Urinary bladder (tissue), 4 donors: Measurements from ENCODE around the gene GPR89A. TPM values are rescaled to one million over a fixed set of nuclear protein-coding genes. Genes with fewer than 3 reads are reported as not detected.
A peak's percentile ranks its signal among the peaks of the same experiment; 100 is the strongest.
"Not testable (repeated sequence)": the region's sequence is repeated elsewhere in the genome, so short reads cannot be mapped to it uniquely, and the experiment has no call there.

Source experiments
- DNase-seq: peaks from one replicate; pipeline ENCODE4 v3.0.0-alpha.2; 2015; ENCODE audit errors: extremely low spot score
- H3K27ac ChIP-seq: one replicate; pipeline ENCODE4 v1.5.1; 2013; ENCODE audit warnings: low read depth, mild to moderate bottlenecking, moderate library complexity
- H3K36me3 ChIP-seq: one replicate; pipeline ENCODE4 v1.6.1; 2013; ENCODE audit warnings: mild to moderate bottlenecking, moderate library complexity; ENCODE audit not compliant: insufficient read depth
- H3K4me1 ChIP-seq: one replicate; pipeline ENCODE4 v1.6.1; 2013; ENCODE audit warnings: mild to moderate bottlenecking, moderate library complexity; ENCODE audit not compliant: insufficient read depth
- H3K4me3 ChIP-seq: one replicate; pipeline ENCODE4 v1.5.1; 2013; ENCODE audit warnings: low read depth, low read length
- WGBS: extraction: QIAGEN DNeasy Blood & Tissue Kit; methylation state at CpG from one replicate; pipeline ENCODE4 v1.1.7; 2013; 5-methylcytosine and 5-hydroxymethylcytosine counted together
- polyA plus RNA-seq: library from polyadenylated mRNA; stranded (reverse); fragments of 200-250 nt; gene quantifications from one replicate; pipeline ENCODE4 v1.2.3, GENCODE V29; 2013
- total RNA-seq: library from RNA; depleted of rRNA; stranded (reverse); fragments of >200 nt; gene quantifications from one replicate; pipeline ENCODE4 v1.2.3, GENCODE V29; 2014
- donor health status: healthy with polysubstance abuse.
- donor health status: healthy.

Gene GPR89A
- 45.5 TPM for total RNA-seq
- 11.6 TPM for polyA plus RNA-seq

- under 1% methylated on average over 55 of the region's 71 CpGs for WGBS
- peak within 1 kb of the TSS; percentile 85 for H3K27ac ChIP-seq
- DNase-seq: peak; percentile 80
- H3K36me3 ChIP-seq, H3K4me1 ChIP-seq: not testable (repeated sequence)
- peak within 1 kb of the TSS; percentile 61 for H3K4me3 ChIP-seq
Observed at GRCh38 chr1:145607833-145608733, at the start of gene GPR89A. TSS of gene GPR89A (plus strand) at chr1:145607988. CDS start at chr1:145608134, 146 bp downstream.

- H3K4me1 ChIP-seq, H3K4me3 ChIP-seq, DNase-seq, H3K36me3 ChIP-seq, H3K27ac ChIP-seq: not testable (repeated sequence)
- 93% methylated on average over 5 of the region's 5 CpGs for WGBS
Observed at GRCh38 chr1:145586820-145587219, 21.0 kb upstream of the GPR89A start.

GRCh38 chr1:145590806-145591205, 17.0 kb upstream of the GPR89A start:
- H3K4me3 ChIP-seq, DNase-seq: not testable (repeated sequence)

GRCh38 chr1:145592347-145592746, 15.4 kb upstream of the GPR89A start:
- H3K27ac ChIP-seq, H3K4me1 ChIP-seq, H3K4me3 ChIP-seq, DNase-seq, H3K36me3 ChIP-seq: not testable (repeated sequence)

More at GRCh38 chr1:145590806-145591205, 17.0 kb upstream of the GPR89A start:
- H3K27ac ChIP-seq, H3K4me1 ChIP-seq, H3K36me3 ChIP-seq: not testable (repeated sequence)
- 7% methylated on average over 5 of the region's 7 CpGs for whole genome bisulfite sequencing

GRCh38 chr1:145595421-145595820, 12.4 kb upstream of the GPR89A start:
- H3K4me3 ChIP-seq, H3K36me3 ChIP-seq, H3K4me1 ChIP-seq, DNase-seq, H3K27ac ChIP-seq: not testable (repeated sequence)

GRCh38 chr1:145596236-145596635, 11.6 kb upstream of the GPR89A start:
- not testable (repeated sequence) for H3K36me3 ChIP-seq

GRCh38 chr1:145599426-145599825, 8.4 kb upstream of the GPR89A start:
- WGBS: 78% methylated on average over 5 of the region's 5 CpGs
- not testable (repeated sequence) for H3K36me3 ChIP-seq, H3K4me3 ChIP-seq, DNase-seq, H3K4me1 ChIP-seq, H3K27ac ChIP-seq

More at GRCh38 chr1:145596236-145596635, 11.6 kb upstream of the GPR89A start:
- H3K4me1 ChIP-seq, H3K27ac ChIP-seq, H3K4me3 ChIP-seq, DNase-seq: not testable (repeated sequence)
- 71% methylated on average over 6 of the region's 6 CpGs for WGBS

- DNase-seq: no peak
- Histone ChIP-seq H3K36me3 (no peaks in the 10 kb centered on the region), H3K4me1 (no peaks in the 10 kb centered on the region), H3K4me3 (no peak overlapping the region), H3K27ac (no peak overlapping the region)
- WGBS: 68% methylated on average over 1 of the region's 1 CpG
Observed at GRCh38 chr1:145601593-145601992, 6.2 kb upstream of the GPR89A start.

- H3K36me3 ChIP-seq, H3K4me1 ChIP-seq, H3K27ac ChIP-seq, DNase-seq, H3K4me3 ChIP-seq: not testable (repeated sequence)
- 94% methylated on average over 5 of the region's 5 CpGs for WGBS
Observed at GRCh38 chr1:145606840-145607239, 948 bp upstream of the GPR89A start.

GRCh38 chr1:145607289-145607688, 499 bp upstream of the GPR89A start:
- not testable (repeated sequence) for H3K27ac ChIP-seq, DNase-seq, H3K4me1 ChIP-seq, H3K36me3 ChIP-seq, H3K4me3 ChIP-seq
- 94% methylated on average over 4 of the region's 11 CpGs for WGBS

- DNase-seq, H3K27ac ChIP-seq, H3K36me3 ChIP-seq, H3K4me3 ChIP-seq, H3K4me1 ChIP-seq: not testable (repeated sequence)
- 85% methylated on average over 2 of the region's 2 CpGs for WGBS
Observed at GRCh38 chr1:145610744-145611143, 3.0 kb downstream of the GPR89A start.

GRCh38 chr1:145620073-145620472, 12.3 kb downstream of the GPR89A start:
- not testable (repeated sequence) for H3K36me3 ChIP-seq, H3K27ac ChIP-seq, H3K4me3 ChIP-seq, H3K4me1 ChIP-seq, DNase-seq
- 30% methylated on average over 1 of the region's 1 CpG for WGBS

GRCh38 chr1:145622177-145622576, 14.4 kb downstream of the GPR89A start:
- not testable (repeated sequence) for H3K4me1 ChIP-seq, H3K36me3 ChIP-seq, H3K4me3 ChIP-seq, H3K27ac ChIP-seq, DNase-seq
- no CpG with 5 or more reads among the region's 1 CpG for WGBS

- not testable (repeated sequence) for H3K36me3 ChIP-seq, H3K27ac ChIP-seq, H3K4me1 ChIP-seq, DNase-seq, H3K4me3 ChIP-seq
- WGBS: 70% methylated on average over 1 of the region's 1 CpG
Observed at GRCh38 chr1:145636237-145636636, 28.4 kb downstream of the GPR89A start.
